Measurements from ENCODE around the gene DCTD.

- no peak for TF ChIP-seq CTCF (CRISPR knock-in tag; IDR thresholded peaks at IDR 0.05)
- no peak for TF ChIP-seq ZNF772 (CRISPR knock-in tag; IDR thresholded peaks at IDR 0.05)
- TF ChIP-seq, protein P1, sequence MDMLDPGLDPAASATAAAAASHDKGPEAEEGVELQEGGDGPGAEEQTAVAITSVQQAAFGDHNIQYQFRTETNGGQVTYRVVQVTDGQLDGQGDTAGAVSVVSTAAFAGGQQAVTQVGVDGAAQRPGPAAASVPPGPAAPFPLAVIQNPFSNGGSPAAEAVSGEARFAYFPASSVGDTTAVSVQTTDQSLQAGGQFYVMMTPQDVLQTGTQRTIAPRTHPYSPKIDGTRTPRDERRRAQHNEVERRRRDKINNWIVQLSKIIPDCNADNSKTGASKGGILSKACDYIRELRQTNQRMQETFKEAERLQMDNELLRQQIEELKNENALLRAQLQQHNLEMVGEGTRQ (IDR thresholded peaks at IDR 0.05; ENCODE audit: low read depth, low read length), result no peak
- TF ChIP-seq, protein P1 (CRISPR knock-in tag; IDR thresholded peaks at IDR 0.05; ENCODE audit: borderline replicate concordance), result no peak
- TF ChIP-seq XRCC5 (optimal IDR thresholded peaks at IDR 0.05; ENCODE audit: low read length), result no peak
- TF ChIP-seq ZNF136 (CRISPR knock-in tag; IDR thresholded peaks at IDR 0.05; ENCODE audit: low read depth), result no peak
- TF ChIP-seq ZNF282 (IDR thresholded peaks at IDR 0.05; ENCODE audit: partially characterized antibody), result no peak
- TF ChIP-seq SNAPC5 (CRISPR knock-in tag; IDR thresholded peaks at IDR 0.05; ENCODE audit: borderline replicate concordance), result no peak
- no peak for TF ChIP-seq TBP (CRISPR knock-in tag; IDR thresholded peaks at IDR 0.05)
- no peak for TF ChIP-seq POLR2A (IDR thresholded peaks at IDR 0.05; ENCODE audit: insufficient read depth in 1 of 2, low read depth in 2 of 2, low read length in 2 of 2)
- no peak for TF ChIP-seq SP4 (CRISPR knock-in tag; IDR thresholded peaks at IDR 0.05)
- TF ChIP-seq MAZ (IDR thresholded peaks at IDR 0.05; ENCODE audit: borderline replicate concordance, low read depth, low read length), result no peak
- no peak for TF ChIP-seq MAZ (CRISPR knock-in tag; IDR thresholded peaks at IDR 0.05; ENCODE audit: low read depth)
Measured at GRCh38 chr4:182930889-182931288, 13.7 kb upstream of the DCTD start.

Measured in HepG2 (cell line).